HuH-7 (cell line): ENCODE data around the gene MED25.

ENCODE experiments used
- DNase-seq: peaks from one replicate; pipeline ENCODE4 v3.0.0; 2011; ENCODE audit warnings: low spot score

Gene MED25

GRCh38 chr19:49799271-49799797 lies 18.8 kb upstream of the MED25 start:
- DNase-seq, result no peak

GRCh38 chr19:49799798-49800376 lies 18.2 kb upstream of the MED25 start:
- peak; percentile 54 for DNase-seq

- DNase-seq, result no peak
Measured at GRCh38 chr19:49800771-49801170, 17.3 kb upstream of the MED25 start.

- no peak for DNase-seq
Measured at GRCh38 chr19:49801401-49801888, 16.6 kb upstream of the MED25 start.

- DNase-seq, result no peak
Measured at GRCh38 chr19:49801966-49802661, 16.0 kb upstream of the MED25 start.

GRCh38 chr19:49802836-49803528 lies 15.1 kb upstream of the MED25 start:
- DNase-seq, result no peak

- no peak for DNase-seq
Measured at GRCh38 chr19:49803529-49803856, 14.6 kb upstream of the MED25 start.

GRCh38 chr19:49805822-49806619 lies 12.1 kb upstream of the MED25 start:
- no peak for DNase-seq

GRCh38 chr19:49806620-49806959 lies 11.5 kb upstream of the MED25 start:
- DNase-seq, result no peak

- no peak for DNase-seq
Measured at GRCh38 chr19:49807058-49807903, 10.8 kb upstream of the MED25 start.

- DNase-seq, result no peak
Measured at GRCh38 chr19:49807904-49808675, 10.0 kb upstream of the MED25 start.

- DNase-seq, result peak; percentile 77
Measured at GRCh38 chr19:49808711-49809159, 9.4 kb upstream of the MED25 start.

- DNase-seq, result peak; percentile 53
Measured at GRCh38 chr19:49809160-49809940, 8.7 kb upstream of the MED25 start.

- no peak for DNase-seq
Measured at GRCh38 chr19:49809941-49810389, 8.1 kb upstream of the MED25 start.

GRCh38 chr19:49811328-49811727 lies 6.8 kb upstream of the MED25 start:
- DNase-seq, result no peak

GRCh38 chr19:49812452-49812996 lies 5.6 kb upstream of the MED25 start:
- no peak for DNase-seq

- DNase-seq, result no peak
Measured at GRCh38 chr19:49812997-49813861, 4.9 kb upstream of the MED25 start, which contains the start of gene FUZ. TSS of gene FUZ (minus strand) at chr19:49813292. CDS start at chr19:49813106, 186 bp downstream.

- no peak for DNase-seq
Measured at GRCh38 chr19:49814010-49814409, 4.1 kb upstream of the MED25 start.
